Measurements from ENCODE around the gene ANKH. TPM values are rescaled to one million over a fixed set of nuclear protein-coding genes. Genes with fewer than 3 reads are reported as not detected.
A peak's percentile ranks its signal among the peaks of the same experiment; 100 is the strongest.

The ANKH gene
- total and polyA plus RNA-seq, 10 donors = 9.0 to 87.3 (median 46.7) TPM

DNA sequence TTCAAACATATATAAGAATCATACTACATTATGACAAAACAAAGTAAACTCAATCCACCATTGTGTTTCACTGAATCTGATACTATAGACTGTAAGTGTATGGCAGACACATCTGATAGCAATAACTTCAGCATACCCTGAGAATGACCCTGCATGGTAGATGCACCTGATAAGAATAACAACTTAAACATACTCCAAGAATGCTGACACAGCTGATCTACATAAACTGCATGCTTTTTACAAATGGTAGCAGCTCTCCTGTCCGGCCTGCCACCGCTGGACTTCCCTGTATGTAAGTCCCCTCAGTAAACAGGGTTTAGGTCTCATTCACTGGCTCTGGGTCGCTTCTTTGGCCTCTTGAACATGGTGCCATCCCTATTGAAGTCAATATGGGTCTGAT, 100.4 kb downstream of the ANKH start:
- H3K27me3 ChIP-seq (replicated peaks in 1 of 7) = no peaks in the 10 kb centered on the region
- no peaks in the 10 kb centered on the region for H3K9me3 ChIP-seq
- no peak for DNase-seq
- H3K27ac ChIP-seq = no peak overlapping the region
- peaks cover 0 to 14% (median 2%) of the 10 kb centered on the region in 6 donors for H3K36me3 ChIP-seq
- TF ChIP-seq POLR2AphosphoS5 (IDR thresholded peaks at IDR 0.05) = no peak
- TF ChIP-seq, protein P1, sequence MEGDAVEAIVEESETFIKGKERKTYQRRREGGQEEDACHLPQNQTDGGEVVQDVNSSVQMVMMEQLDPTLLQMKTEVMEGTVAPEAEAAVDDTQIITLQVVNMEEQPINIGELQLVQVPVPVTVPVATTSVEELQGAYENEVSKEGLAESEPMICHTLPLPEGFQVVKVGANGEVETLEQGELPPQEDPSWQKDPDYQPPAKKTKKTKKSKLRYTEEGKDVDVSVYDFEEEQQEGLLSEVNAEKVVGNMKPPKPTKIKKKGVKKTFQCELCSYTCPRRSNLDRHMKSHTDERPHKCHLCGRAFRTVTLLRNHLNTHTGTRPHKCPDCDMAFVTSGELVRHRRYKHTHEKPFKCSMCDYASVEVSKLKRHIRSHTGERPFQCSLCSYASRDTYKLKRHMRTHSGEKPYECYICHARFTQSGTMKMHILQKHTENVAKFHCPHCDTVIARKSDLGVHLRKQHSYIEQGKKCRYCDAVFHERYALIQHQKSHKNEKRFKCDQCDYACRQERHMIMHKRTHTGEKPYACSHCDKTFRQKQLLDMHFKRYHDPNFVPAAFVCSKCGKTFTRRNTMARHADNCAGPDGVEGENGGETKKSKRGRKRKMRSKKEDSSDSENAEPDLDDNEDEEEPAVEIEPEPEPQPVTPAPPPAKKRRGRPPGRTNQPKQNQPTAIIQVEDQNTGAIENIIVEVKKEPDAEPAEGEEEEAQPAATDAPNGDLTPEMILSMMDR (IDR thresholded peaks at IDR 0.05 in 8 of 11, conservative IDR thresholded peaks at IDR 0.05 in 3 of 11) = no peak
- TF ChIP-seq POLR2A (IDR thresholded peaks at IDR 0.05) = no peak
- H3K4me1 ChIP-seq = no peaks in the 10 kb centered on the region
- 97 to 99% (median 98%) methylated on average over 3 of the region's 3 CpGs for WGBS, 5 donors
- intact Hi-C loops (cut with DNase I; ENCODE audit: low total_unique reads) = no loop called here
- H3K4me3 ChIP-seq = no peak overlapping the region

DNA sequence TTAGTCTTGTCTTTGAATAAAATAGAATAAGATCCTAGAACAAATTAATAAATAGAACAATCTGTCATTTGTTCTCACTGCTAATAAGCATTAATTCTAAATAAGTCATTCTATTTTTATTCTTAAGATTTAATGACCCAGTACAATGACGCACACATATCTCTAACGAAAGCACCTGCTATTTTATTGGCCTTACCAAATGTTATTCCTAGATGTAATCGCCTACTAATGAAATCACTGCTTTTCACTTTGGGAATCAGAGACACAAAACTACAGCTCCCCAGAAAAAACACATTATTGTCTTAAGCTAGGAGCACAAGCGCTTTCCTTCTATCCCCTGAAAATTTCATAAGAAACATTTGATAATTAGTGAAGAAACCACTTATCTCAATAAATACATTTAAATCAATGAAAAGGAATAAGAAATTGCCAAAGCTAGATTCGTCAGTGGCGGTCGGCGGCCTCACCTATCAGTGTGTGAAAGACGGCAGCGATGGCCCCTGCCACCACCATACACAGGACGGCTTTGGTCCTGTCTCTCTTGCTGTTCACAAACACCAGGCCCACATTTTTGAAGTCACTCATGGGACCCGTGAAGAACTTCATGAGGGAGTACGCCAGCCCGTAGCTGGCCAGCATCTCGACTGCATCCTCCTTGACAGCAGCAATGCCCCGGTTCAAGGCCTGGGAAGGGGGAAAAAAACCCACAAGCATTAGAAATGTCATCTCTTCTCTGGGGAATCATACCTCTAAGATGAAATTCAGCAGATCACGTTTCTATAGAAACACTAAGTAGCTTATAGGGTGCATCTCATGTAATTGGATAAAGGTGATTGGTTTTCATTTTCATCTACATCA, 102.8 kb downstream of the ANKH start:
- DNase-seq = no peak
- H3K27ac ChIP-seq = no peak overlapping the region
- intact Hi-C loops (cut with DNase I; ENCODE audit: low total_unique reads) = no loop called here
- H3K27me3 ChIP-seq (replicated peaks in 1 of 7) = no peaks in the 10 kb centered on the region
- no peak overlapping the region for H3K4me3 ChIP-seq
- H3K9me3 ChIP-seq = no peaks in the 10 kb centered on the region
- H3K4me1 ChIP-seq = no peaks in the 10 kb centered on the region
- TF ChIP-seq, protein P1 (IDR thresholded peaks at IDR 0.05 in 8 of 11, conservative IDR thresholded peaks at IDR 0.05 in 3 of 11) = no peak
- no peak for TF ChIP-seq POLR2A (IDR thresholded peaks at IDR 0.05)
- TF ChIP-seq POLR2AphosphoS5 (IDR thresholded peaks at IDR 0.05) = no peak
- H3K36me3 ChIP-seq = peaks cover 0 to 21% (median 2%) of the 10 kb centered on the region in 6 donors
- 92 to 98% (median 97%) methylated on average over 17 of the region's 17 CpGs for WGBS, 5 donors

DNA sequence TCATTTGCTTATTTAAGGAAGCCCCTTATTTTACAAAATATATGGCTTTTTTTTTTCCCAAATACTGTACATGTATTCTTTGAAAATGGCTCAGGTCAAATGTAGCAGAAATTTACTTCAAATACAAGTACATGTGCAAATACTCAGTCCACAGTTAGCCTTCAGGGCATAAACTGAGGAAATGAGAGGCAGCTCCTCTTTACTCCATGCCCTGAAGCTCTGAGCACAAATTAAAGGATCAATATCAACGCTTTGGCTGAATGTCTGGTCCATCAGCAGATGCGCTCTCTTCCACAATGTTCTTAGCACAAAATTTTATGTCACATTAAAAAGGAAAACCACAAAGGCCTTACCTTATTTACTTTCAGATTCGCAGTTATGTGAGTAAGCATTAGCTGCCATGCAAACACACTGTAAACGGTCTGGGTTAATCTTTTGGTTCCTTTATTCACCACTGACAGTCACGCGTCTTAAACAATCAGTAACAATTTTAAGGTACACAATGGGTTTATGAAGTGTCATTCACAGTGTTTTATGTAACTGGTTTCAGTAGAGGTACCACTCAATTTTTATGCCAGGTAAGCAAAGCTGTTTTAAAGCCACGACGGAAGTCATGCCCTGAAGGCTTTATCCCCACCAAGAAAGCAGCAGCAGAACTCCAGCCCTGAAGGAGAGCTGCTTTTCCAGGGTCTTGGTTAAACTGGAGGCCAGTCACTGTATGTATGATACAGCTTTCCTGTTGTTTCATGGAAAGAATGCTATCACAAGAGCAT, 103.7 kb downstream of the ANKH start:
- 44 to 78% (median 63%) methylated on average over 8 of the region's 8 CpGs for WGBS, 5 donors
- peaks cover 0 to 3% (median 0%) of the 10 kb centered on the region in 6 donors for H3K4me1 ChIP-seq
- TF ChIP-seq, protein P1 (IDR thresholded peaks at IDR 0.05 in 8 of 11, conservative IDR thresholded peaks at IDR 0.05 in 3 of 11) = no peak
- no peak for TF ChIP-seq POLR2A (IDR thresholded peaks at IDR 0.05)
- TF ChIP-seq POLR2AphosphoS5 (IDR thresholded peaks at IDR 0.05) = no peak
- H3K36me3 ChIP-seq = peaks cover 0 to 21% (median 2%) of the 10 kb centered on the region in 6 donors
- H3K27me3 ChIP-seq (replicated peaks in 1 of 7) = no peaks in the 10 kb centered on the region
- H3K27ac ChIP-seq = peak overlapping the region in 2 of 8 donors; percentile 12 to 32
- no peak for DNase-seq
- no peaks in the 10 kb centered on the region for H3K9me3 ChIP-seq
- intact Hi-C loops (cut with DNase I; ENCODE audit: low total_unique reads) = no loop called here
- H3K4me3 ChIP-seq = no peak overlapping the region

DNA sequence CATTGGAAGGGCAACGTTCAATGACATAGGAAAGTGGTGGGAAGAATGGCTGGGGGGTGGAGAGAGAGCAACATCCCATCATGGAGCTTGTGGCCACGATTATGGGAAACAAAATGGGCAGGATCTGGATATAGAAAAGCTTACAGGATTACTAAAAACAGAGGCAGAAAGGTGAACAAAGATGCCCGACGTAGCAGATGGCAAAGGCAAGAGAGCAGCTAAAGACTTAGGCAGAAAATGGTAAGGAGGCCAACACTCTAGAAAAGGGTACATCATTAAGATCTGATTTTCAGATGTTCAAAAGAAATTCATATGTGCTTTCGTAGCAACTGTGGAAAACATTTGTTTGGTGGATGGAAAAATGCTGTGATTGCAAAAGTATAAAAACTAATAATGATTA, 104.5 kb downstream of the ANKH start:
- no peaks in the 10 kb centered on the region for H3K27me3 ChIP-seq (replicated peaks in 1 of 7)
- H3K4me3 ChIP-seq = no peak overlapping the region
- peaks cover 0 to 21% (median 2%) of the 10 kb centered on the region in 6 donors for H3K36me3 ChIP-seq
- no peak for TF ChIP-seq POLR2AphosphoS5 (IDR thresholded peaks at IDR 0.05)
- TF ChIP-seq, protein P1 (IDR thresholded peaks at IDR 0.05 in 8 of 11, conservative IDR thresholded peaks at IDR 0.05 in 3 of 11) = no peak
- TF ChIP-seq POLR2A (IDR thresholded peaks at IDR 0.05) = no peak
- H3K27ac ChIP-seq = no peak overlapping the region
- peaks cover 0 to 10% (median 0%) of the 10 kb centered on the region in 6 donors for H3K4me1 ChIP-seq
- DNase-seq = no peak
- H3K9me3 ChIP-seq = no peaks in the 10 kb centered on the region
- 83 to 88% (median 86%) methylated on average over 5 of the region's 5 CpGs for WGBS, 5 donors
- intact Hi-C loops (cut with DNase I; ENCODE audit: low total_unique reads) = no loop called here
